Esophagus muscularis mucosa (tissue), 4 donors: ENCODE data around the gene ZNF394.

ENCODE experiments used
- CTCF ChIP-seq, 3 experiments: fragments of 200-600 bp in 2 of 3; fragments of 450-650 bp in 1 of 3; sonication (generic) in 2 of 3; IDR thresholded peaks; one replicate each; pipeline ENCODE4 v1.5.1; 2017 to 2019; ENCODE audit warnings: antibody characterized with exemption in 3 of 3, mild to moderate bottlenecking in 2 of 3, moderate library complexity in 1 of 3
- EP300 ChIP-seq: sonication (generic); formaldehyde crosslinking; IDR thresholded peaks from one replicate; pipeline ENCODE4 v1.6.1; 2017; ENCODE audit warnings: antibody characterized with exemption
- POLR2A ChIP-seq: fragments of 450-650 bp; IDR thresholded peaks from one replicate; pipeline ENCODE4 v1.6.1; 2017; ENCODE audit warnings: antibody characterized with exemption, moderate library complexity, mild to moderate bottlenecking, low read depth
- POLR2AphosphoS5 ChIP-seq, 2 donors: sonication (generic); formaldehyde crosslinking; IDR thresholded peaks; one replicate each; pipeline ENCODE4 v1.6.1; 2017; ENCODE audit warnings: antibody characterized with exemption in 2 of 2

- TF ChIP-seq CTCF (IDR thresholded peaks at IDR 0.05) (no peak), POLR2A (no peak), POLR2AphosphoS5 (IDR thresholded peaks at IDR 0.05) (no peak), EP300 (no peak)
Observed at GRCh38 chr7:99498546-99498944, 1.5 kb downstream of the ZNF394 start.
